Smooth muscle cell of the brain vasculature (primary cell): ENCODE data around the gene FGF21.
"Not testable (repeated sequence)": the region's sequence is repeated elsewhere in the genome, so short reads cannot be mapped to it uniquely, and the experiment has no call there.

ENCODE experiments used
- DNase-seq: peaks from one replicate; pipeline ENCODE4 v3.0.0-alpha.2; 2012; ENCODE audit warnings: low read depth, low spot score

The FGF21 gene

GRCh38 chr19:48787331-48787730, 32.0 kb downstream of the FGF21 start:
- not testable (repeated sequence) for DNase-seq

DNA sequence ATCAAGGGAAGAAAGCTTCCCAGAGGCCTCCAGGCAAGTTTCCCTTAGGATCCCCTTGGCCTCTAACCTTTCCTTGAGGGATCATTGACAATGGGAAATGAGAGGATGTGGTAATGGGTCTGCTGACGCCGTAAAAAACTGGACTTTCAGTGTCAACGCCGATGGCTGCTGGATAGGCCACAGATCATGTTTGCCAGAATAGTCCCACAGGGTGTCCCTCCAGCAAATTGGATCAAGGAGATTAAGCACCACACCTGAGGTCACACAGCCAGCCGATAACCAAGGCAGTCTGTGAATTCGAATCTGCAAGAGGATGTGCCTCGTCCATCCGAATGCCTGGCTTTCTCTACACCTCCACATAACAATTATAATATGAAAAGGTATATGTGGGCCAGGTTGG, 37.9 kb downstream of the FGF21 start:
- DNase-seq, result no peak

DNA sequence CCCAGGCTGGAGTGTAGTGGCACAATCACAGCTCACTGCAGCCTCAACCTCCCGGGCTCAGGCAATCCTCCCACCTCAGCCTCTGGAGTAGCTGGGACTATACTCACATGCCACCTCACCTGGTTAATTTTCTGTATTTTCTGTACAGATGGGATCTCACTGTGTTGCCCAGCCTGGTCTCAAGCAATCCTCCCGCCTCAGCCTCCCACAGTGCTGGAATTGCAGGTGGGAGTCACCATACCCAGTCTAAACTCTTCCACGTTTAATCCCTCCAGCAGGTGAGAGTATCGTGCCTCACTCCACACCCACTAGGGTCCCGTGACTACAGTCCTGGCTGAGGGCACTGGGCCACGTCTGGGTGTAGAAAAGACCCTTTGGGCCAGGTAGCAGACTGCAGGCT, 39.0 kb downstream of the FGF21 start:
- no peak for DNase-seq

GRCh38 chr19:48795055-48795684, 39.8 kb downstream of the FGF21 start:
- DNase-seq, result peak; percentile 89

DNA sequence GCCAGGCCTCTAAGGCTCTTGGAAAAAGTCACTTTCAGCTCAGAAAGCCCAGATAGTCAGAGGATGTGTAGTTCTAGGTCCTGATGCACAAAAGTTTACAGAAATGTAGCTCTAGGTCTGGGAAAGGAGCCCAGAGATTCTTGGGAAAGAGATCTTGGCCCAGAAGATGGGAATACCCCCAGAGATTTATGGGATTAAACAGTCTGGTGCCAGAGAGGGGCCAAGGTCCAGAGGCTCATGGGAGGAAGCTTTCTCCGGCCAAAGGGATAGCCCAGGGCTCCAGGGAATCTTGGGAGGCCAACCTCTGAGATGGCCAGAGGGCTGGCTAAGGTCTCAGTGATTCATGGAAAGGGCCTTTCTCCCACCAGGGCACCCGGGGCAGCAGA, 40.4 kb downstream of the FGF21 start:
- no peak for DNase-seq

DNA sequence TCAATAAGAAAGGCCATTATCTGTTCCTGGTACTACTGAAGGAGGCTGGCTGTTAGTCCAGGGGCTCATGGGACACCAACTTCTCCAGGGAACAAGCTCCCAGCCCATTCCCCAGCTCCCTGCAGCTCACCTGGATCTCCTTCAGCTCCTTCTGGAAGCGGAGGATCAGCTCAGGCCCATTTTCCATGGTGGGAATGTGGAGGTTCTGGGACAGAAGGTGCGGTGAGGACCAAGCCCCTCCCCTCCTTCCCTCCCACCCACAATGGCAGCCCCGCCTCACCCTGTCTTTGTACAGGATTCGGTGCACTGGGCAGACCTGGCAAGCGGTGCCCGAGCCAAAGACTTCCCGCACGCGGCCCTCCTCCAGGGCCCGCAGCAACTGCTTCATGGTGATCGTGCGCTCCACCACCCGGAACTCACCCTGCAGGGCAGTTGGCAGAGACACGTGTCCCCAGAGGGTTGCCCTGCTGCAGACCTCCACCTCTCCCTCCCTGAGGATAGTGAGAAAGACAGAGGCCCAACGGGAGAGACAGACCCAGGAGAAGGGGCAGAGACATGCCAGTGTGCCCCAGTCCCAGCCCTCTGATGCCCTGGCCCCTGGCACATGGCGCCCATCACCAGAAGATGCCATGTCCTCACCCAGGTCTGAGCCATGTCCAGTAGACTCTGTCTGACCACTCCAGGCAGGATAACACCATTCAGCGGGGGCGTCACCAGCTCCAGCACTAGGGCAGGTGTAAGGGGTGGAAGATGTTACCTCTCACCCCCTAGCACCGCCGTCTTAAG, 41.2 kb downstream of the FGF21 start:
- DNase-seq, result no peak

DNA sequence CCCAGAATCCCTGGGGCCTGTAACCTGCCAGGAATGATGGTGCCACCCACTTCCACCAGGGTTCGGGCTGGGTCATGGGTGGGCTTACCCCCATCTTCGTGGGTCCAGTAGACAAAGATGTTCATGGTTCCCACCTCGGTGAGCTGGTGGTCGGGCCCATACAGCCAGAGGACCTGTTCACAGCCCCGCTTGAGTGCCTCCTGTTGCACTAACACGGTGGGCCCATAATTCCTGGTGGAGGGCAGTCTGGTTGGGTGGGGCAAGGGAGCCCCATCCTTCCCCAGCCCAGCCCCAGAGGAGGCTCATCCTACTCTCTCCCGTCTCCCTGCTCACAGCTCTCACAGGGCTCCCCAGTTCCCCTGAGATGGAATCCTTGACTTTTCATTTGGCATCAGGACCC, 41.8 kb downstream of the FGF21 start:
- no peak for DNase-seq

DNA sequence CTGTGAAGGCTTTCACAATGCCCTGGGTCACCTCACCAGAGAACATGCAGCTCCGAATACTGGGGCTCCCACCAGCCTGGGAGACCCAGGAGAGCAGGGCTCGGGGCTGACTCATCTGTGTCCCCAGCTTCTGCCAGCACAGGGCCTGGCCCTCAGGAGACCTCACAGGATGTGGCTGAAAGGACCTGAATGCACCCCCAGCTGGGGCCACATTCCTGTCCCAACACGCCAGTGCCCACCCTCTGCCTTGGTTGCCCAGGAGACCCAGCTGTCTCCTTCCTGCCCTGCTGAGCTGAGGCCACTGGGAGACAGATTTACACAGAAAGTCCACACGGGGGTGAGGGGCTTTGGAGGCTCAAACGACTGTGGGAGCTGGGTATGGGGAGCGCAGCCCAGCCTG, 43.6 kb downstream of the FGF21 start:
- DNase-seq, result peak; percentile 41

GRCh38 chr19:48799358-48800300, 44.3 kb downstream of the FGF21 start:
- no peak for DNase-seq

DNA sequence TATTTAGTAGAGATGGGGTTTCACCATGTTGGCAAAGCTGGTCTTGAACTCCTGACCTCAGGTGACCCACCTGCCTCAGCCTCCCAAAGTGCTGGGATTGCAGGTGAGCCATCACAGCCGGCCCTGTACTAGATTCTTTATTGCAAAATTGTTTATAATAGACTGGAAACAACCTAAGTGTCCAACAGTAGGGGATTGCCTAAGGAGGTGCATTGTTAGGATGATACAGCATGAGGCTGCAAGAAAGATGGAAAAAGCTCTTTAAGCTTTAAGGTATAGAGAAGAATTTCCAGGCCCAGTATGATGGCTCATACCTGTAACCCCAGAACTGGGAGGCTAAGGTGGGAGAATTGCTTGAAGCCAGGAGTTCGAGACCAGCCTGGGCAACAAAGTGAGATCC, 47.3 kb downstream of the FGF21 start:
- no peak for DNase-seq

GRCh38 chr19:48804496-48804895, 49.2 kb downstream of the FGF21 start:
- DNase-seq, result no peak

GRCh38 chr19:48805452-48805851, 50.1 kb downstream of the FGF21 start:
- no peak for DNase-seq

- DNase-seq, result no peak
Measured at GRCh38 chr19:48806518-48806817, 51.1 kb downstream of the FGF21 start.

GRCh38 chr19:48806818-48807589, 51.7 kb downstream of the FGF21 start:
- DNase-seq, result no peak

GRCh38 chr19:48807590-48808308, 52.4 kb downstream of the FGF21 start:
- no peak for DNase-seq
